ENCODE results near the gene DCTN1. TPM values are rescaled to one million over a fixed set of nuclear protein-coding genes. Genes with fewer than 3 reads are reported as not detected.
"Not testable (repeated sequence)": the region's sequence is repeated elsewhere in the genome, so short reads cannot be mapped to it uniquely, and the experiment has no call there.

The DCTN1 gene
- total and polyA plus RNA-seq, 2 donors, result 54.3 to 68.2 TPM

- no peak overlapping the region for H3K4me3 ChIP-seq (ENCODE audit: low read length in 2 of 2)
- no peaks in the 10 kb centered on the region for H3K4me1 ChIP-seq (ENCODE audit: control insufficient read depth in 2 of 2, insufficient read depth in 2 of 2, low read length in 2 of 2)
- no peak overlapping the region for H3K27ac ChIP-seq (ENCODE audit: low read depth in 1 of 2, low read length in 1 of 2)
- no peaks in the 10 kb centered on the region for H3K9me3 ChIP-seq (ENCODE audit: control insufficient read depth in 2 of 2, insufficient read depth in 1 of 2, low read length in 1 of 2)
- H3K27me3 ChIP-seq (ENCODE audit: control insufficient read depth in 2 of 2, insufficient read depth in 1 of 2, low read length in 1 of 2), result peaks cover 0 to 3% of the 10 kb centered on the region in 2 donors
- no peaks in the 10 kb centered on the region for H3K36me3 ChIP-seq (ENCODE audit: control insufficient read depth in 2 of 2, insufficient read depth in 2 of 2, low read length in 1 of 2)
- 98% methylated on average over 1 of the region's 1 CpG for WGBS
- DNase-seq (ENCODE audit: low read depth in 6 of 9, low spot score in 9 of 9), result no peak
Observed at GRCh38 chr2:74347303-74347702, 32.8 kb downstream of the DCTN1 start.

- H3K27me3 ChIP-seq (ENCODE audit: control insufficient read depth in 2 of 2, insufficient read depth in 1 of 2, low read length in 1 of 2), result peaks cover 0 to 3% of the 10 kb centered on the region in 2 donors
- H3K9me3 ChIP-seq (ENCODE audit: control insufficient read depth in 2 of 2, insufficient read depth in 1 of 2, low read length in 1 of 2), result no peaks in the 10 kb centered on the region
- H3K4me3 ChIP-seq (ENCODE audit: low read length in 2 of 2), result no peak overlapping the region
- H3K27ac ChIP-seq (ENCODE audit: low read depth in 1 of 2, low read length in 1 of 2), result no peak overlapping the region
- DNase-seq (ENCODE audit: low read depth in 6 of 9, low spot score in 9 of 9), result no peak
- H3K36me3 ChIP-seq (ENCODE audit: control insufficient read depth in 2 of 2, insufficient read depth in 2 of 2, low read length in 1 of 2), result no peaks in the 10 kb centered on the region
- 79% methylated on average over 8 of the region's 8 CpGs for WGBS
- no peaks in the 10 kb centered on the region for H3K4me1 ChIP-seq (ENCODE audit: control insufficient read depth in 2 of 2, insufficient read depth in 2 of 2, low read length in 2 of 2)
Observed at GRCh38 chr2:74345272-74345943, 34.7 kb downstream of the DCTN1 start.

GRCh38 chr2:74343316-74343715 lies 36.8 kb downstream of the DCTN1 start, which contains the start of gene SLC4A5:
TSS of gene SLC4A5 (minus strand) at chr2:74343416. CDS start at chr2:74315023, 28,393 bp downstream.
- no peaks in the 10 kb centered on the region for H3K9me3 ChIP-seq (ENCODE audit: control insufficient read depth in 2 of 2, insufficient read depth in 1 of 2, low read length in 1 of 2)
- no peaks in the 10 kb centered on the region for H3K36me3 ChIP-seq (ENCODE audit: control insufficient read depth in 2 of 2, insufficient read depth in 2 of 2, low read length in 1 of 2)
- H3K27me3 ChIP-seq (ENCODE audit: control insufficient read depth in 2 of 2, insufficient read depth in 1 of 2, low read length in 1 of 2), result peaks cover 0 to 3% of the 10 kb centered on the region in 2 donors
- no peak for DNase-seq (ENCODE audit: low read depth in 6 of 9, low spot score in 9 of 9)
- no peaks in the 10 kb centered on the region for H3K4me1 ChIP-seq (ENCODE audit: control insufficient read depth in 2 of 2, insufficient read depth in 2 of 2, low read length in 2 of 2)
- WGBS, result 94% methylated on average over 2 of the region's 2 CpGs
- H3K4me3 ChIP-seq (ENCODE audit: low read length in 2 of 2), result no peak within 1 kb of the TSS
- H3K27ac ChIP-seq (ENCODE audit: low read depth in 1 of 2, low read length in 1 of 2), result no peak within 1 kb of the TSS

- not testable (repeated sequence) for DNase-seq (ENCODE audit: low read depth in 6 of 9, low spot score in 9 of 9); H3K9me3 ChIP-seq (ENCODE audit: control insufficient read depth in 2 of 2, insufficient read depth in 1 of 2, low read length in 1 of 2); H3K27ac ChIP-seq (ENCODE audit: low read depth in 1 of 2, low read length in 1 of 2); H3K36me3 ChIP-seq (ENCODE audit: control insufficient read depth in 2 of 2, insufficient read depth in 2 of 2, low read length in 1 of 2); H3K4me1 ChIP-seq (ENCODE audit: control insufficient read depth in 2 of 2, insufficient read depth in 2 of 2, low read length in 2 of 2); H3K4me3 ChIP-seq (ENCODE audit: low read length in 2 of 2); H3K27me3 ChIP-seq (ENCODE audit: control insufficient read depth in 2 of 2, insufficient read depth in 1 of 2, low read length in 1 of 2)
- WGBS, result 93% methylated on average over 2 of the region's 2 CpGs
Observed at GRCh38 chr2:74336227-74336626, 43.9 kb downstream of the DCTN1 start.

- Histone ChIP-seq H3K27ac (ENCODE audit: low read depth in 1 of 2, low read length in 1 of 2) (no peak overlapping the region), H3K27me3 (ENCODE audit: control insufficient read depth in 2 of 2, insufficient read depth in 1 of 2, low read length in 1 of 2) (no peaks in the 10 kb centered on the region), H3K4me1 (ENCODE audit: control insufficient read depth in 2 of 2, insufficient read depth in 2 of 2, low read length in 2 of 2) (no peaks in the 10 kb centered on the region), H3K9me3 (ENCODE audit: control insufficient read depth in 2 of 2, insufficient read depth in 1 of 2, low read length in 1 of 2) (no peaks in the 10 kb centered on the region), H3K36me3 (ENCODE audit: control insufficient read depth in 2 of 2, insufficient read depth in 2 of 2, low read length in 1 of 2) (no peaks in the 10 kb centered on the region), H3K4me3 (ENCODE audit: low read length in 2 of 2) (no peak overlapping the region)
- WGBS, result 41% methylated on average over 3 of the region's 3 CpGs
- peak; percentile 9 to 72 (median 49) for DNase-seq (ENCODE audit: low read depth in 6 of 9, low spot score in 9 of 9)
Observed at GRCh38 chr2:74334931-74335333, 45.2 kb downstream of the DCTN1 start.

- no peaks in the 10 kb centered on the region for H3K27me3 ChIP-seq (ENCODE audit: control insufficient read depth in 2 of 2, insufficient read depth in 1 of 2, low read length in 1 of 2)
- H3K9me3 ChIP-seq (ENCODE audit: control insufficient read depth in 2 of 2, insufficient read depth in 1 of 2, low read length in 1 of 2), result no peaks in the 10 kb centered on the region
- H3K36me3 ChIP-seq (ENCODE audit: control insufficient read depth in 2 of 2, insufficient read depth in 2 of 2, low read length in 1 of 2), result no peaks in the 10 kb centered on the region
- 97% methylated on average over 6 of the region's 6 CpGs for WGBS
- DNase-seq (ENCODE audit: low read depth in 6 of 9, low spot score in 9 of 9), result no peak
- H3K4me1 ChIP-seq (ENCODE audit: control insufficient read depth in 2 of 2, insufficient read depth in 2 of 2, low read length in 2 of 2), result no peaks in the 10 kb centered on the region
- no peak overlapping the region for H3K27ac ChIP-seq (ENCODE audit: low read depth in 1 of 2, low read length in 1 of 2)
- H3K4me3 ChIP-seq (ENCODE audit: low read length in 2 of 2), result no peak overlapping the region
Observed at GRCh38 chr2:74333896-74334586, 46.1 kb downstream of the DCTN1 start.

GRCh38 chr2:74333175-74333574 lies 46.9 kb downstream of the DCTN1 start:
- Histone ChIP-seq H3K4me3 (ENCODE audit: low read length in 2 of 2) (no peak overlapping the region), H3K9me3 (ENCODE audit: control insufficient read depth in 2 of 2, insufficient read depth in 1 of 2, low read length in 1 of 2) (no peaks in the 10 kb centered on the region), H3K36me3 (ENCODE audit: control insufficient read depth in 2 of 2, insufficient read depth in 2 of 2, low read length in 1 of 2) (no peaks in the 10 kb centered on the region), H3K27ac (ENCODE audit: low read depth in 1 of 2, low read length in 1 of 2) (no peak overlapping the region), H3K27me3 (ENCODE audit: control insufficient read depth in 2 of 2, insufficient read depth in 1 of 2, low read length in 1 of 2) (no peaks in the 10 kb centered on the region), H3K4me1 (ENCODE audit: control insufficient read depth in 2 of 2, insufficient read depth in 2 of 2, low read length in 2 of 2) (no peaks in the 10 kb centered on the region)
- 91% methylated on average over 3 of the region's 3 CpGs for WGBS
- DNase-seq (ENCODE audit: low read depth in 6 of 9, low spot score in 9 of 9), result peak in 6 of 9 donors; percentile 1 to 36 (median 10)

- 97% methylated on average over 3 of the region's 3 CpGs for WGBS
- no peaks in the 10 kb centered on the region for H3K9me3 ChIP-seq (ENCODE audit: control insufficient read depth in 2 of 2, insufficient read depth in 1 of 2, low read length in 1 of 2)
Observed at GRCh38 chr2:74332550-74333174, 47.4 kb downstream of the DCTN1 start.

GRCh38 chr2:74328573-74328972 lies 51.5 kb downstream of the DCTN1 start:
- 92% methylated on average over 2 of the region's 2 CpGs for whole genome bisulfite sequencing
- H3K27me3 ChIP-seq (ENCODE audit: control insufficient read depth in 2 of 2, insufficient read depth in 1 of 2, low read length in 1 of 2), result no peaks in the 10 kb centered on the region
- no peak for DNase-seq (ENCODE audit: low read depth in 6 of 9, low spot score in 9 of 9)

More at GRCh38 chr2:74332550-74333174, 47.4 kb downstream of the DCTN1 start:
- no peaks in the 10 kb centered on the region for H3K4me1 ChIP-seq (ENCODE audit: control insufficient read depth in 2 of 2, insufficient read depth in 2 of 2, low read length in 2 of 2)
- no peak for DNase-seq (ENCODE audit: low read depth in 6 of 9, low spot score in 9 of 9)
- no peaks in the 10 kb centered on the region for H3K36me3 ChIP-seq (ENCODE audit: control insufficient read depth in 2 of 2, insufficient read depth in 2 of 2, low read length in 1 of 2)
- H3K27me3 ChIP-seq (ENCODE audit: control insufficient read depth in 2 of 2, insufficient read depth in 1 of 2, low read length in 1 of 2), result no peaks in the 10 kb centered on the region
- H3K4me3 ChIP-seq (ENCODE audit: low read length in 2 of 2), result no peak overlapping the region
- H3K27ac ChIP-seq (ENCODE audit: low read depth in 1 of 2, low read length in 1 of 2), result no peak overlapping the region

More at GRCh38 chr2:74328573-74328972, 51.5 kb downstream of the DCTN1 start:
- Histone ChIP-seq H3K9me3 (ENCODE audit: control insufficient read depth in 2 of 2, insufficient read depth in 1 of 2, low read length in 1 of 2) (no peaks in the 10 kb centered on the region), H3K4me3 (ENCODE audit: low read length in 2 of 2) (no peak overlapping the region), H3K27ac (ENCODE audit: low read depth in 1 of 2, low read length in 1 of 2) (no peak overlapping the region), H3K4me1 (ENCODE audit: control insufficient read depth in 2 of 2, insufficient read depth in 2 of 2, low read length in 2 of 2) (no peaks in the 10 kb centered on the region), H3K36me3 (ENCODE audit: control insufficient read depth in 2 of 2, insufficient read depth in 2 of 2, low read length in 1 of 2) (no peaks in the 10 kb centered on the region)
